ENCODE data around the gene PFDN1.

DNA sequence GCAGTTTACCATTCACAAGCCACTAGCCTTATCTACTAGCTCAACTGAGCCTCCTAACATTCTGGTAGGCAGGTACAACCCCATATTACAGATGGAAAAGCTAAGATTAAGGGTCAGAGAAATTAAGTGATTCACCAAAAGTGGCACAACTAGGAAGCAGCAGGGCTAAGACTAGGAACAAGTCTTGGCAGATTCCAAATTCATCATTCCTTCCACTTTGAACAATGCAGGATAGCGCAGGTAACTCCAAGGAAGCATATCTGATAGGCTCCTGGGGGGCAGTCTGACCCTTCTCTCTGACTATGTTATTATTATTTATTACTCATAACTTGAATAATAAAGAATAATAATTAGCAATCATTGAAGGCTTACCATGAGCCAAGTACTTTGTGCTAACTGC is 35.0 kb upstream of the PFDN1 start:
- TF ChIP-seq, protein P1, sequence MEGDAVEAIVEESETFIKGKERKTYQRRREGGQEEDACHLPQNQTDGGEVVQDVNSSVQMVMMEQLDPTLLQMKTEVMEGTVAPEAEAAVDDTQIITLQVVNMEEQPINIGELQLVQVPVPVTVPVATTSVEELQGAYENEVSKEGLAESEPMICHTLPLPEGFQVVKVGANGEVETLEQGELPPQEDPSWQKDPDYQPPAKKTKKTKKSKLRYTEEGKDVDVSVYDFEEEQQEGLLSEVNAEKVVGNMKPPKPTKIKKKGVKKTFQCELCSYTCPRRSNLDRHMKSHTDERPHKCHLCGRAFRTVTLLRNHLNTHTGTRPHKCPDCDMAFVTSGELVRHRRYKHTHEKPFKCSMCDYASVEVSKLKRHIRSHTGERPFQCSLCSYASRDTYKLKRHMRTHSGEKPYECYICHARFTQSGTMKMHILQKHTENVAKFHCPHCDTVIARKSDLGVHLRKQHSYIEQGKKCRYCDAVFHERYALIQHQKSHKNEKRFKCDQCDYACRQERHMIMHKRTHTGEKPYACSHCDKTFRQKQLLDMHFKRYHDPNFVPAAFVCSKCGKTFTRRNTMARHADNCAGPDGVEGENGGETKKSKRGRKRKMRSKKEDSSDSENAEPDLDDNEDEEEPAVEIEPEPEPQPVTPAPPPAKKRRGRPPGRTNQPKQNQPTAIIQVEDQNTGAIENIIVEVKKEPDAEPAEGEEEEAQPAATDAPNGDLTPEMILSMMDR (IDR thresholded peaks at IDR 0.05), result no peak
- TF ChIP-seq POLR2A (IDR thresholded peaks at IDR 0.05), result no peak

All from uterus (tissue), 2 donors.